AG04450 (cell line): Measurements from ENCODE around the gene FBXO5. TPM values are rescaled to one million over a fixed set of nuclear protein-coding genes. Genes with fewer than 3 reads are reported as not detected.

Source experiments
- CTCF ChIA-PET: fragments of 300-600, 350-600 bp; formaldehyde crosslinking; extraction: SDS; loops from one replicate; lab custom pipeline; 2022; ENCODE audit warnings: antibody characterized with exemption, inconsistent platforms; lab: Charles Lee
- POLR2A ChIA-PET: fragments of 350-600 bp; formaldehyde crosslinking; extraction: SDS; loops from one replicate; lab custom pipeline; 2021; ENCODE audit warnings: antibody characterized with exemption, inconsistent platforms; lab: Yijun Ruan, JAX
- DNase-seq: peaks from one replicate; pipeline ENCODE4 v3.0.0-alpha.2; 2011; ENCODE audit warnings: low read depth, low spot score
- H3K27ac ChIP-seq: one replicate; pipeline ENCODE4 v1.5.1; 2012; ENCODE audit warnings: low read depth, low read length, control low read depth
- H3K27me3 ChIP-seq: one replicate; pipeline ENCODE4 v1.6.0; 2012; ENCODE audit warnings: low read length; ENCODE audit not compliant: control insufficient read depth, insufficient read depth
- H3K4me3 ChIP-seq: 2 replicates; pipeline ENCODE4 v1.5.1; 2011; ENCODE audit warnings: mild to moderate bottlenecking, low read depth, low read length, control low read depth
- H3K9me3 ChIP-seq: 2 replicates; pipeline ENCODE4 v1.5.1; 2012; ENCODE audit warnings: low read length; ENCODE audit not compliant: control insufficient read depth, insufficient read depth
- polyA plus RNA-seq: library from polyadenylated mRNA; depleted of rRNA; stranded (reverse); fragments of >200 nt; gene quantifications from 2 replicates; pipeline ENCODE4 v1.2.3, GENCODE V29; 2011
- TF ChIP-seq, protein P1 (sequence below): IDR thresholded peaks from 2 replicates; pipeline ENCODE4 v1.5.1; 2011; ENCODE audit warnings: low read depth, low read length, control low read depth, inconsistent platforms

Gene FBXO5
- polyA plus RNA-seq, 1 experiment: 13.1 TPM

- no peaks in the 10 kb centered on the region for H3K27me3 ChIP-seq
- CTCF ChIA-PET: interaction anchor here (0.5 to 1.2 kb wide), 3 partner anchors 26 to 856 kb away, joined by 3 to 5 read pairs (median 4); no protein-coding TSS in a partner anchor
- POLR2A ChIA-PET: no interaction called here
- DNase-seq: no peak
- TF ChIP-seq, protein P1, sequence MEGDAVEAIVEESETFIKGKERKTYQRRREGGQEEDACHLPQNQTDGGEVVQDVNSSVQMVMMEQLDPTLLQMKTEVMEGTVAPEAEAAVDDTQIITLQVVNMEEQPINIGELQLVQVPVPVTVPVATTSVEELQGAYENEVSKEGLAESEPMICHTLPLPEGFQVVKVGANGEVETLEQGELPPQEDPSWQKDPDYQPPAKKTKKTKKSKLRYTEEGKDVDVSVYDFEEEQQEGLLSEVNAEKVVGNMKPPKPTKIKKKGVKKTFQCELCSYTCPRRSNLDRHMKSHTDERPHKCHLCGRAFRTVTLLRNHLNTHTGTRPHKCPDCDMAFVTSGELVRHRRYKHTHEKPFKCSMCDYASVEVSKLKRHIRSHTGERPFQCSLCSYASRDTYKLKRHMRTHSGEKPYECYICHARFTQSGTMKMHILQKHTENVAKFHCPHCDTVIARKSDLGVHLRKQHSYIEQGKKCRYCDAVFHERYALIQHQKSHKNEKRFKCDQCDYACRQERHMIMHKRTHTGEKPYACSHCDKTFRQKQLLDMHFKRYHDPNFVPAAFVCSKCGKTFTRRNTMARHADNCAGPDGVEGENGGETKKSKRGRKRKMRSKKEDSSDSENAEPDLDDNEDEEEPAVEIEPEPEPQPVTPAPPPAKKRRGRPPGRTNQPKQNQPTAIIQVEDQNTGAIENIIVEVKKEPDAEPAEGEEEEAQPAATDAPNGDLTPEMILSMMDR: no peak
- H3K4me3 ChIP-seq: no peak overlapping the region
- no peak overlapping the region for H3K27ac ChIP-seq
- H3K9me3 ChIP-seq: no peaks in the 10 kb centered on the region
Observed at GRCh38 chr6:153028286-153028685, 45.4 kb upstream of the FBXO5 start.

DNA sequence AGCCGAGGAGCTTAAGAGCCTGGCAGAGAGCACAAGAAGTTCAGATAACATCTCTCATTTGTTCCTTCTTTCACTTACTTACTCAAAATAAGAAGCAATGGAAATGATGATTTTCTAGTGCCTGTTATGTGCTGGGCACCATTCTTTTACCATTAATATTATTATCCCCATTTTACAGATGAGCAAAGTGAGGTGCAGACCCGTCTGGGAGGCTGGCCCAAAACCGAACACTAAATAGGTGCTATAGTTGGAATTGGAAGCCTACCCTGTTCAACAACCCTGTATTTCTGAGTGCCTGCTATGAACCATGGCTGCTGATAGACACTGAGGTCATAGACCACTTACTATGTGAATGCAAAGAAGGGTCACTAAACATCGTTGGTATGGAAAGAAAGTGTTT lies 44.6 kb upstream of the FBXO5 start:
- TF ChIP-seq, protein P1: no peak
- Histone ChIP-seq H3K27ac (no peak overlapping the region), H3K9me3 (no peaks in the 10 kb centered on the region), H3K4me3 (no peak overlapping the region), H3K27me3 (no peaks in the 10 kb centered on the region)
- ChIA-PET CTCF (interaction anchor here (0.8 to 1.4 kb wide), 2 partner anchors 12 to 80 kb away, joined by 3 to 4 read pairs; no protein-coding TSS in a partner anchor), POLR2A (no interaction called here)
- DNase-seq: no peak

GRCh38 chr6:153024709-153025017 lies 41.8 kb upstream of the FBXO5 start:
- Histone ChIP-seq H3K27me3 (no peaks in the 10 kb centered on the region), H3K4me3 (no peak overlapping the region), H3K9me3 (no peaks in the 10 kb centered on the region), H3K27ac (no peak overlapping the region)
- DNase-seq: no peak
- TF ChIP-seq, protein P1: no peak
- CTCF ChIA-PET: interaction anchor here (0.6 to 2.3 kb wide), 28 partner anchors 10 to 288 kb away, joined by 3 to 12 read pairs (median 4); no protein-coding TSS in a partner anchor
- POLR2A ChIA-PET: no interaction called here

DNA sequence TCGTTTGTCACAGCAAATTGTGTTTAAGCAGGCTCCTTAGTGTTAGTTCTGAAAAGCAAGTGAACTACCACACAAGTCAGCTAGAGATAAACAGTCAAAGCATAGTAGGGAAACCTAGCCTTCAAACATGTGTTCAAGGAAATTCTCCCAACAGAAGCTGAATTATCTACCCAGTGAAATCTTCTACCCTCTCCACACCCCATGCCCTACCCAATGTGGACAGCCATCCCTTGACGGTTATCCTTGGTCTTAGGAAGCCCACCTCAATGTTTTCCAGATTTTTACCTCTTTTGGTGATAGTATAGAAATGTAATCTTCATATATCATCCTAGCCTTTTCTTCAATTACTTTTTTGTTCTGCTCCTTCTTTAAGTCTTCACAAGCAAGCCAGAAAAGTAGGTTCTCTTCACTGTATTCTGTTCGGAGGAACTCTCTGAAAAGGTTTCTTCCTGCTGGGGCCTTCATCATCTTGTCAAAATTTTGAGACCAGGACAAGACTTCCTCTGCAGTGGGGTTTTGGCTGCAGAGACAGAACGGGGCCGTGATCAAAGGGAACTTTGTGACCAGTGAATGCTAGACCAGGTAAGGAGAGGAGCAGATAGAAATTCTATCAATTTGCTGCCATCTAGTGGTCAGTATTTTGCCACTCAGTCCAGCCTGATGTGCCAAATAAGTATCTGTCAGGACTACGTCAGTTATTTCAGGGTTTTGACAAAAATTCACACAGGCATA lies 41.3 kb upstream of the FBXO5 start:
- DNase-seq: no peak
- TF ChIP-seq, protein P1: peak; percentile 76
- CTCF ChIA-PET: interaction anchor here (0.6 to 2.3 kb wide), 26 partner anchors 9 to 288 kb away, joined by 3 to 12 read pairs (median 4); no protein-coding TSS in a partner anchor
- H3K27me3 ChIP-seq: no peaks in the 10 kb centered on the region
- H3K9me3 ChIP-seq: no peaks in the 10 kb centered on the region
- no peak overlapping the region for H3K27ac ChIP-seq
- H3K4me3 ChIP-seq: no peak overlapping the region
- POLR2A ChIA-PET: no interaction called here

DNA sequence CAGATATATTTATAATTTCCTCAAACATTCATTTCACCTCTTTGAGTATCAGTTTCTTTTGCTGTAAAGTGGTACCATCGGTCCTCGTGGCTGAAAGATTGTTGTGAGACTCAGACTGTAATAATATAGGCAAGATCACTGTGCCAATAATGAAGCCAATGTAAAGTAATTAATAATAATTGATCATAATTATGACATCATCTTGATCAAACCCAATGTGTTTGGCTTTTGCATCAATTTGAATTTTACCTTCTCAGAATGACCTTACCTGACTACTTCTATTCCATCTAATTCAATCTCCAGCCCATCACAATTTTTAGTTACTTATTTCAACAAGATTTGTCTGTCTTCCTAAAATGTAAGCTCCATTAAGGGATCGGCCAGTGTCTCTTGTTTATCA lies 35.5 kb upstream of the FBXO5 start:
- ChIA-PET POLR2A (no interaction called here), CTCF (no interaction called here)
- Histone ChIP-seq H3K9me3 (no peaks in the 10 kb centered on the region), H3K27ac (no peak overlapping the region), H3K4me3 (no peak overlapping the region), H3K27me3 (no peaks in the 10 kb centered on the region)
- TF ChIP-seq, protein P1: no peak
- no peak for DNase-seq
